Fibroblast of skin of left biceps (primary cell): ENCODE data around the gene AMOTL1.
"Not testable (repeated sequence)": the region's sequence is repeated elsewhere in the genome, so short reads cannot be mapped to it uniquely, and the experiment has no call there.

Experiments
- DNase-seq, 2 experiments: peaks; one replicate each; pipeline ENCODE4 v3.0.0-alpha.2; 2013; ENCODE audit warnings: low read depth in 2 of 2

The AMOTL1 gene

DNA sequence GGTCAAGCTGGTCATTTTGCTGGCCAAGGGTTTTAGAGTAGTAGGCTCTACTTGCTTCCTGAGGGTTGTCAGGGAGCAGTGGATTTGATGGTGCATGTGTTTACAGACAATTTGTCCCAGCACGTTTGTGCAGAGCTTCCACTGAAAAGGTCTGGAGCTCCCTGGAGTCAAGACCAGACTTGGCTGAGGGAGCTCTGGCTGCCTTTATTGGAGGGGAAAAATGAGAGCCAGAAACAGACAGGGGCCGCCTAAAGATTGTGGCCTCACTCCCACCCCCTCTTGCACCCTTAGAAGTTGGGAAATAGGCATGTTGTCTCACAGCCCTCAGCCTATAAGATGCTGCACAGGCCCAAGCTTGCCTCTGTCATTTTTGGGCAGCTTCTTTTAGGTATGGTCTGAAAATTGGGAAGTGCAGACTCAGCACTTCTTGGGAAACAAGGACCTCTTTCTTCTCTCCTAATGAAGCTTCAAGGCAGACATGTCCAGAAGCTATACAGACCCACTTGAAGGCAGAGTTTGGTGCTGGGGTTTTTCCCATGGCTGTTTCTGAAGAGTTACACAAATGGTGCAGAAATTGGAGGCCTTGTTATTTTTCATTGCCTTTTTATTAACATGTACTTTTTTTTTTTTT lies 55.1 kb downstream of the AMOTL1 start:
- no peak for DNase-seq

DNA sequence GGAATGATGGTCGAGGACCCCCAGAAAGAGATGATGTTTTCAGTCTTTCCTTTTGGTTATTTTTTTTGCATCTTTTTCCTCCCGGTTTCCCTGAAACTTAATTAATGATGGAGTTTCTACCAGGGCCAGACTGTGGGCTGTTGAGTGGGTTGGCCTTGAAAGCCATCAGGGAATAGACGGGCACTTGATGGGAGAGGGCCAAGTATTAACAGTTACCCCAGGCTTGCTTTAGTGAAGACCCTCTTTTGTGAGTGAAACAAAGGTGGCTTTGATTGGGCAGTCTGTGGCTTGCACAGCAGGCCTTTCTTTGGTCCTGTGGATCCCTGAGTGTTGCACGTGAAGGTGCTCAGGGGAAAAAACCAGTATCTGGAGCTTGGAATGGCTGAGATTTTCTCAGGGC lies 56.9 kb downstream of the AMOTL1 start:
- no peak for DNase-seq

DNA sequence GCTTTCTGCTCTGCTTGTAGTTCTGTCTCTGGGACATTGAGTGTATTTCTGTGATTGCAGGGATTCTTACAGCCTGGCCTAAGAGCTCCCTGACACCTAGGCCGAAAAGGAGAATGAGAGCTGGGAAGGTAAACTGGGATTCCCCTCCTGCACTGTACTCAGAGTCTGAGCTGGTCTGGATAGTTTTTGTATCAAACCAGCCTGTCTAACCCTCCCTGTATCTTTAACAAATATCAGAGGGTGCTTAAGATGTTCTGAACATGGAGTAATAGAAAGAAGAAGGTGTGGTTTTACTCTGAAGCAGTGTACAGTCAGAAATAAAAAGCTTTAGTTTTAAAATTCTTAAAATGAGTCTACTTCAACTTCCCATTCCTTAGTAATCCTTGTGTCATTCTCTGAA lies 57.3 kb downstream of the AMOTL1 start:
- DNase-seq: no peak

DNA sequence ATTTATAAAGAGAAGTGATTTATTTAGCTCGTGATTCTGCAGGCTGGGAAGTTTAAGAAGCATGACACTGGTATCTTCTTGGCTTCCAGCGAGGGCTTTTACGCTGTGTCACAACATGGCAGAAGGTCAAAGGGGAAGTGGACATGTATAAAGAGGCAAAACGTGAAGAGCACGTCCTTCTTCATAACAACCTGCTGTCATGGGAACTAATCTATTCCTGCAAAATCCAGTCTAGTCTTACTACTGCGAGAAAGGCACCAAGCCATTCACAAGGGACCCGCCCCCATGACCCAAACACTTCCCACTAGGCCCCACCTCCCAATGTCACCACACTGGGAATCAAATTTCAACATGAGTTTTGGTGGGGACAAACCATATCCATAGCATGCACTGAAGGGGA lies 58.3 kb downstream of the AMOTL1 start:
- no peak for DNase-seq

DNA sequence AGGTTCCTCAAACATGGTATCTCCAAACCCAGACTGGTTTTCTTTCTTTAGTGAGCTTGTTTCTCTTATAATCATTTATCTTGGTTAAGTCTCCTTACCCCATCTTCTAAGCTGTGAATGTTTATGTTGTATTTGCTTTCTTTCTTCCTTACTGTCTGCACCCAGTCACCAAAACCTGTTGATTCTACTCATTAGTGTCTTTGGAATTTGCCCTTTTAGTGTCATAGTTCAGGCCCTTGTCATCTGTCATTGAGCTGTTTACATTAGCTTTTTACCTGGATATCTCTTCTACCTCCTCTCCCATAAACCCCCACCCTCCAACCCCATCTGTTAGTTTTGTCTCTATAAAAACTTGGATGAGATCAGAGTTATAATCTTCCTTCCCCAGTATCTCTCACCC lies 59.9 kb downstream of the AMOTL1 start:
- DNase-seq: no peak

DNA sequence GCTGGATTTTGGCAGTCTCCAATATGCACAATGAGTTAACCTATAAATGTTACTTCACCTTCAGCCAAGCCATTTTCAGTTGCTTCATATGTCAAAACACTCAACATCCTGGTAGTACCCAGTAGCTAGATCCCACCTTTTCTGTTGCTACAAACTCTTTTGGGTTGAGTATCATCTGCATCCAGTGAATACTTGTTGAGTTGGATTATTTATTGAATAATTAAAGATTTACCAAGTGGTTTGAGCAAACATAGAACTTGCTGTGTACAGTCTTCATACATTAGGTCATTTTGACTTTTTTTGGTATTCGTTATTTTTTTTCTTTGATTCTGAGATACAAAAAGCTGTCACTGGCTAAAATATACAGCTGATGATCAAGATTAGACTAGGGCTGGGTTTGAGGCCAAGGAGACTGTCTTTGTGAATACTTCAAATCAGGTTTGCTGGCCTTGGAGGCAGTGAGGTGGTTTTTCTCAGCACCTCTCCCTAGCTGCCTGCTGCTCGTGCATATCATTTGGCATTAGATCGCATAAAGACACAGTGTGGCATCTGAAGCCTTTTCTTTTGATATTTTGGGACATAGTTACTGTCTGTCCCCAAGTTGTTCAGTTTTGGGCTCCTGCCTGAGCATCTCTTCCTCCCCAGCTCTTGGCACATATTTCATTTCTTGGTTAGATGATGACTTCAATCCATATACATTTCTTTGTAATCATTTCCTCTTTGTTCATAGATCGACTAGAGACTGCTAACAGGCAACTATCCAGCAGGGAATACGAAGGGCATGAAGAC lies 62.8 kb downstream of the AMOTL1 start:
- no peak for DNase-seq

DNA sequence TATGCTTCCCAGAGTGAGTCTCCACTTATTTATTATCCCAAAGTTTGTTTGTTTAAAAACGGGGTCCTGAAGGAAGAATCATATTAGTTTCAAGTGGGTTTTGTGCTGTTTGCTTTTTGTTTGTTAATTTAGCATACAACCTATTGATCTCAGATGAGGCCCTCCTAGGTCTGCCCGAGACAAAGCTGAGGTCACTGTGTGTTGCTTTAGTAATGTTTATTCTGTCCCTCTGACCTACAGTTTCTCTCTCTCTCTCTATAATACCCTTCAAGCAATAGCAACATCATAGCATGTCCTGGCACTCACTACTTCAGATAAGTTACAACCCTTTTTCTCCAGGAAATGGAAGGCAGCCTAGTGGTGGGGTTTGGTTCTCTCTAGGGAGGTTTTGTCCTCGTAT lies 63.4 kb downstream of the AMOTL1 start:
- DNase-seq: no peak

DNA sequence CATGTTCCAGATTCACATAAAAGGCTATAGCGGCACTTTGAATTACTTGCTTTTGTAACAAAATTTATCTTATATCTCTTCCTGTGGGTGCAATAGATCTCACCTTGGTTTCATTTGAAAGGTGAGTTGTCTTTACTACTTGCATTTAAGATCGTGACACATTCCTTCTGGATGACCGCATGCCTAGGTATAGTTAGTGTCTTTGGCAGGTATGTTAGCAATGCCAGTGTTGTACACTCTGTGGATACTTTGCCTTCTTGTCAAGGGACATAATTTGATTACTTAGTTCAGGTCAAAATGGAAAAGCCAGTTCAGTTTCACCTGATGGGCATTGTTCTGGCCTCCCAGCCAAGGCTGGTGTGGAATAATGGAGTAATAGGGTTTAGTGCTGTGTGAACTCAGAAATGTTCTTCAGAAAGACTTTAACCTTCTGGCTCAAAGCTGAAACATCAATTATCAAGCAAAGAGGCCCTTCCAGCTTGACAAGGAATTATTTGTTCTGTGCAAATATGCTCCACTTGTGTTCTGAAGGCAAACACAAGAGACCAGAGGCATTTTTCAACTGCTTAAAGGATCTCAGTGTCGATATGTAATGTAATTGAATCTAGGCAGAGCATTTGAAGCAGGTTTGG lies 64.6 kb downstream of the AMOTL1 start:
- DNase-seq: no peak

DNA sequence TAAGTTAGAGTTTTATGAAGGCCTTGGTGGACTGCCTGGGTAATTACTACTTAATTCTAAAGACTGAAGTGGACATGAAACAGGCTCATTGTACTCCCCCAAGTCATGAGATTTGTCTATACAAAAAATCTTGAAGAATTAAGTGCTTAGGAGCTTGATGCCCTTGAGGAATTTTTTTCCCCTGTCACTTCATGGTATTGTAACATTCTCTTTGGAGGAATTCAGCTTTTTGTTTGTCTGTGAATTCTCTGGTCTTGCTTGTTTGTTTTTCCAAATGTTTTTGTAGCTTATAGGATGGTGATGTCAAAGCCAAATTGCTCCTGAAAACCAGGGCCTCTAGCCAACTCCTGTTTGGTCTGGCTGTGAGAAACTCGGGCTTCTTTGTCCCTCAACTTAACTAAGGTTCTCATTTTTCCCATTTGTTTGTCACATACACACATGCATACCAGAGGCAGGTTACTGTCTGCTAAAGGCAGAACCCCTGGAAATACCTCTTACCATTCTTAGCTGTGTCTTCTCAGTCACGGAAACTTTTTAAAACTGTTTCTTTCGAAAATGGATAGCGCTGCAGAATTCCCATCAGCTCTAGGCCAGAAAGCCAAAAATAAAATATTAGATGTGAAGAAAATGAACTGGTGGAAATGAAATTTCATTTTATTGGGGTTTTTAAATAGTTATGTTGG lies 66.9 kb downstream of the AMOTL1 start:
- DNase-seq: no peak

DNA sequence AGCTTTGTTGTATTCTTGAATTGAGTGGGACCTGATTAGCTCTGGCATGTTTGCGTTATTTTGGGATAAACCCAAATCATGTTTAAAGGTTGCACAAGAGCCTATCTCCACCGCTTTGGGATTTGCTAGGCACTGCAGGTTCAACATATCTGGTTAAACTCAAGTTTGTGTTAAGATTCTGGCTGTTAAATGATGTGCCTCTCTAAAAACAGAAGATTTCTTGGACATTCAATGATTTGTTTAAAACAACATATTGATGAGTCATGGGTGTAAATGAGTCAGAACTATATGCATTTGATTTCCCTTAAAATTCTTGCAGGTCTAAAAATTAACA lies 67.4 kb downstream of the AMOTL1 start:
- DNase-seq: no peak

DNA sequence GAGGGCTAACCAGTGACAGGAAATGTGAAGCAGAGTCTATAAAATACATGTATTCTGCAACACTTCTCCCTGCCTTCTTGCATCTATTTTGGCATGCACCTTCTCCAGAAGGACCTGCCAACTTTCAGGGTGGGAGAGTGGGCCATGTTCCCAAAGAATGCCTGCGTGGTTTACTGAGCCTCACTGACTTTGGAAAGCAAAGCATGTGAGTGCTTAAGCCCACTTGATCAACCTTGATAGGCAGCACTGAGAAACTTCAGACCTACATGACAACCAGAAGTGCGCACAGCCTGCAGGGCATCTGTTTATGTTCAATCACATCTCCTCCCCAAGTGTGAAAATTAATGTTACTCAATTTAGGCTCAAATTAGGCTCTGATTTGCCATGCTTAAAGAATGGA lies 69.2 kb downstream of the AMOTL1 start:
- no peak for DNase-seq

DNA sequence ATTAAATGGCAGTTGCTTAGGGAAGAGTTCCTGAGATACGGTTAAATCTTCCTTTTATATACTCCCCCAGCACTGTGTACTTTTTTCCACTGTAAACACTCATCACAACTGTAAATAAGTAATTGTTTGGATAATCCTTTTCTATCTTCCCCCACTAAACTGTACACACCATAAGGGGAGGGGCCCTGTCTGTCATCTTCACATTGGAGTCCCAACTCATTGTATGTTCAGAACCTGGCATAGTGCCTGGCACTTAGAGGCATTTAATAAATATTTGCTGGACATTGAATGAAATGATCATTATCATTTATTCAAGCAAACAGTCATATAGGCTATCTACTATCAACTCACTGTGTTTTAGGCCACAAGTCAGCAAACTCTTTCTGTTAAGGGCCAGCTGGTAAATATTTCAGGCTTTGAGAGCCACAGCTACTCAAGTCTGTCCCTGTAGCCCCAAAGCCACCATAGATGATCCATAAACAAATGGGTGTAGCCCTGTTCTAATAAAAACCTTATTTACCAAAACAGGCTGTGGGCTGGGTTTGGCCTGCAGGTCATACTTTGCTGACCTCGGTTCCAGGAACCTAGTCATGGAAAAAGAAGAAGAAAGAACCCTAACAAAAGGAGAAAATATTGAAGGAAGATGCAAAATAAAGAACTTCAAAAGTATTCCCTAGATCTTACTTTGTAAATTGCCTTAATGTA lies 70.0 kb downstream of the AMOTL1 start:
- DNase-seq: no peak

DNA sequence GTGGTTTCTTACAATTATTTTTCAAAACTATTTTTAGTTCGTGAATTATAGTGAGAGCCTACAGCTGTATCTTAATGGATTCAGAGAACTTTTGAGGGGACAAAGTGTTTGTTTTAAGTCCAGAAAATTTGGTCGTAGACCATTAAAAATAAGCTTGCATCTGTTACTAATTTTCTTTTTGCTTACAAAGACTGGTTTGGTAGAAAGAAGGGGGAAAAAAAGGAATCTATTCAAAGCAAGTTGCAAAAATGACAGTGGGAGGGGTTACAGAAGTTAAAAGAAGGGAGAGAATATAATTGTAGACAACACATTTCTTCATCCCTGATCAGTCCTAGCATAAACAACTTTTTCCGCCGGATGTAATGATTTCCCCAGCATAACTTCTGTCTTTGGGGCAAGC lies 72.1 kb downstream of the AMOTL1 start:
- no peak for DNase-seq

DNA sequence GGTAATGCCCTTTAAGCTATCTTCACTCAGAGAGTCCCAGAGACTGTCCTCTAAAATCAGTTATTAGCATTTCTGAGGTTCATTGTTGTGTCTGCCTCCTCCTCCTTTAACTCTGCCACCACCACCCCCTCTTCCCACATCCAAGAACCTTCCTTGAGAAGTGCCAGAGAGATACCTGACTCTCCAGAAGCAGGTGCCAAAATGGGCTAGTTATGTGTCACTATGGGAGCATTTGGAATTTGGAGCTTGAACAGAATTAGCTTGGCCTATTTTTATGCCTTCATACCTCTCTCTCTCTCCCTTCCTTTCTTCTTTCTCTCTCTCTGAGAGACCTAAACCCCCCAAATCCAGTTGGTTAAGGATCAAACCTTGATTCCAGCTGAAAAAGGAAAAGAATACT lies 75.9 kb downstream of the AMOTL1 start:
- DNase-seq: no peak

DNA sequence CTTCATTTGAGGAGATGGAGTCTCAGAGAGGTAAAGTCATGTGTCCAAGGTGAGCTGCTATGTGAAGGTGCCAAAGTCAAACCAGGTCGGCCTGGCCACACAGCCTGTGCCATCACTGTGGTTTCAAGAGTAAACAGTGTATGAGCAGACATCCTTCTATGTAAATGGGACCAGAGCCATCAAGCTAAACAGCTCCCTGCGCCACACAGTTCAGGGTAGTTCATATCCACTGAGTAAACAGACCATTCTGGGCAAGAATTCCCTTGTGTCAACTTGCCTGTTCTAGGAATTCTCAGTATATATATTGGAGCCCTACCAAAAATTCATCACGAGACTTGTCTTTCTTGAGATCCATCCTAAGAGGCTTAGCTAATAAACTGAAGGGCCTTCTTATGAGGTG lies 77.5 kb downstream of the AMOTL1 start:
- no peak for DNase-seq

DNA sequence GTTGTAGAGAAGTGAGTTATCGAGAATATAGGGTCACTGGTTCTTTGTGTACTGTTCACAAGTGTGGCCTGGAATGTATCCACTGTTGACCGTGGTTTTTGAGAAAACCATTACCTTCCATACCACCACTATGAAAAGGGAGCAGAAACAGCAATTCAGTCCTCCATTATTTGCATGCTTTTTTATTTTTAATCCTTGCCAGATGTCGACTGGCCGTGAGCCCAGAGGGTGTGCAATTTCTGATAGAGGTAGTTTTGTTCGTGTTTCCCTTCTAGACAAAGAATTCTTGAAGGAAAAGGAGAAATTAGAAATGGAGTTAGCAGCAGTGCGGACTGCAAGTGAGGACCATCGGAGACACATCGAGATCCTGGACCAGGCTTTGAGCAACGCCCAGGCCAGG lies 81.7 kb downstream of the AMOTL1 start:
- DNase-seq: peak; percentile 36 to 51

DNA sequence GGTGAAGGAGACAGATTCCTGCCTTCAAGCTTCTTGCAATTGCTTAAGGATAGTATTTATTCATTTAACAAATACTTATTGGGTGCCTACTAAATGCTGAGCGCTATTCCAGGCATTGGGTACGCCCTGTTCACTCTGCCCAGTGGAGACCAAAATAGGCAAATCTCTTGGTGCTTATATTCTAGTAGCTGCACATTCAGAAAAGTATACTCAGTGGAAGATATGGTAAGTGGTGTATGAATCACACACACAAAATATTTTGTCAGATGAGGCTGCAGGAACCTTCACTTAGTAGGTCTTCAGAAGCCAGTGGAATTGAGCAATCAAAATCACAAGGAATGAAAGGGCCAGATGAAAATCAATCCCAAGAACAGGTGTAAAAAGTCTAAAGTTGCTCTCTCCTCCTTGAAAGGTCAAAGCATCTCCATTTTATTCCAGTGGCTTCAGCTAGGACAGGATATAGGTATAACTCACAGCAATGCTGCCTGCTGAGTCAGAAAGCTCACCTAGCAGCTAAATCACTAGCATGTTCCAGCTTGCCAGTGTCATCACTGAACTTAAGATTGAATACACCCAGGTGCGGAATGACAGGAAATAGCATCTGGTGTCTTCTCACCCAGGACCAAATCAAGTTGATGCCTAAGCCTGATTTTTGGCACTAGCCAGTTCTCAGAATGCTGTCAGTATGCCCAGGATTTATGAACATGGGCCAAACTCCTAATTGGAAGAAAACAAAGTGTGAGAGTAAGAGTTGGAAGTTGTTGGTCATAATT lies 83.9 kb downstream of the AMOTL1 start:
- DNase-seq: no peak

DNA sequence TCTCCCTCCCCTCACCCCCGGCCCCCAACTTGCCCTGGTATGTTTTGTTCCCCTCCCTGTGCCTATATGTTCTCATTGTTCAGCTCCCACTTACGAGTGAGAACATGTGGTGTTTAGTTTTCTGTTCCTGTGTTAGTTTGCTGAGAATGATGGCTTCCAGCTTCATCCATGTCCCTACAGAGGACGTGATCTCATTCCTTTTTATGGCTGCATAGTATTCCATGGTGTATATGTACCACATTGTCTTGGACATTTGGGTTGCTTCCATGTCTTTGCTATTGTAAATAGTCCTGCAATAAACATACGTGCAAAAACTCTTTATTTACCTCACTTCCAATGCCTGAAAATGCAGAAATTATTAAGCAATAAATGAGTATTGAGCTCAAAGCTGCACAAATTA lies 85.1 kb downstream of the AMOTL1 start:
- not testable (repeated sequence) for DNase-seq

DNA sequence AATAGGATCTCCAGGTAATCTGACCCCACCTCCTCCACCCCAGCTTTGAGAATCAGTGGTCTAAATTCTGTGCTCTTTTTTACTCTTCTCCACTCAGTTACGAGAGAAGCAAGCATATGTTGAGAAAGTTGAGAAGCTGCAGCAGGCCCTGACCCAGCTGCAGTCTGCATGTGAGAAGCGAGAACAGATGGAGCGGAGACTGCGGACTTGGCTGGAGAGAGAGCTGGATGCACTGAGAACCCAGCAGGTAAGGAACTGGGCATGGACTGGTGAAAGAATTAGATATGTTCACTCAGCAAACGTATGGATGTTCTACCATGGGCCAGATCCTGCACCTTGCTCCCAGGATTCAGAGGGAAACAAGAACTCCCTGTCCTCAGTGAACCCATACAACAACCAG lies 85.7 kb downstream of the AMOTL1 start:
- no peak for DNase-seq

DNA sequence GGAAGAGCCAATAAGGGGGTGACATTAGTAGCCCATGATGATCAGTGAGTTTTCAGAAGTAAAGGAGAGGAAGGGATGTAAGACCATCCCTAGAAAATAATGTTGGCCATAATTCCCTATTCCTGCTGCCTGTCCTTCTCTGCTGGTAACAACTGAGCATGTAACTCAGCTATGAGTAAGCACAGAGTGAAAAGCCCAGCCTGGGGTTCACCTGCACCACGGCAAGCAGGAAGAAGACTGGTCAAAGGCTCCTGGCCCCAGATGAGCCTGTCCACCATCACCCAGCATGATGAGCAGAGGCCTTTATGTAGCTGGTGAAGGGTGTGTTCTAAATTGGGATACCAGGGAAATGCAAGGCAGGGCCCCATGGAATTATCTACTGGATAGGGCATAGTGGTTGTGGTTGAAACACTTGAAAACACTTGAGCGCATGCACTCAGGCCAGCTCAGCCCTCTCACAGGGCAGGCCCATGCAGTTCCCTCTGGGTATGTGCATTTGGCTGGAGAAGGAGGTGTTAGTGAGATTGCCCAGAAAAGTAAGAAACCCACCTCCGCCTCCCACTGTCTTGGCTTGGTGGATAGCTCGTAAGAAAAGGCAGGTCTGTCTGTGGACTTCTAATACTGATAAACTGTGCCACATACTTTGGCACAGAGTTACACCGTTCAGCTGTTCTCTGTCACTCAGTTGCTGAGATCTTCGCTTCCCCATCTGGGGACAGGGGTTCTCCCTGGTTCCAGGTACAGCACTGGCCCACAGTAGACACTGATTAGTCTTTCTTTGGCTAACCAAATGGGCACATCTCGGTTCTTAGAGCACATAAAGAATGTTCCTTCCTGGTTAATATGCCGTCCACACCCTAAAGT lies 86.8 kb downstream of the AMOTL1 start:
- no peak for DNase-seq
